IMR-90 (cell line): Measurements from ENCODE around the gene MYBPH.

Source experiments
- ELK1 ChIP-seq: fragments of 150-350 bp; IDR thresholded peaks from 2 replicates; pipeline ENCODE4 v1.6.1; 2016; ENCODE audit warnings: low read depth, mild to moderate bottlenecking, low read length, moderate library complexity, borderline replicate concordance
- MAFK ChIP-seq: IDR thresholded peaks from 2 replicates; pipeline ENCODE4 v1.6.1; 2012; ENCODE audit warnings: low read depth, low read length, improper control_type of control experiment
- MAZ ChIP-seq: IDR thresholded peaks from 2 replicates; pipeline ENCODE4 v1.6.1; 2012; ENCODE audit warnings: low read depth, mild to moderate bottlenecking, low read length, improper control_type of control experiment, moderate library complexity, borderline replicate concordance
- MXI1 ChIP-seq: IDR thresholded peaks from 2 replicates; pipeline ENCODE4 v1.6.1; 2012; ENCODE audit warnings: low read depth, mild to moderate bottlenecking, low read length, moderate library complexity, borderline replicate concordance
- POLR2A ChIP-seq: IDR thresholded peaks from 2 replicates; pipeline ENCODE4 v1.6.1; 2012; ENCODE audit warnings: mild to moderate bottlenecking, low read depth, low read length
- RAD21 ChIP-seq: IDR thresholded peaks from 2 replicates; pipeline ENCODE4 v1.6.1; 2012; ENCODE audit warnings: low read length, improper control_type of control experiment
- RCOR1 ChIP-seq: IDR thresholded peaks from 2 replicates; pipeline ENCODE4 v1.6.1; 2012; ENCODE audit warnings: mild to moderate bottlenecking, low read length, improper control_type of control experiment; ENCODE audit not compliant: insufficient replicate concordance
- SMC3 ChIP-seq: fragments of 150-350 bp; IDR thresholded peaks from 2 replicates; pipeline ENCODE4 v1.6.1; 2016; ENCODE audit warnings: low read depth, mild to moderate bottlenecking, antibody characterized with exemption, low read length, moderate library complexity
- USF2 ChIP-seq: fragments of 150-350 bp; IDR thresholded peaks from 2 replicates; pipeline ENCODE4 v1.6.1; 2017; ENCODE audit warnings: mild to moderate bottlenecking, antibody characterized with exemption, low read length, low read depth
- TF ChIP-seq, protein P1 (sequence below): conservative IDR thresholded peaks from 2 replicates; pipeline ENCODE4 v1.5.1; 2012; ENCODE audit warnings: mild to moderate bottlenecking, low read depth, low read length, improper control_type of control experiment

GRCh38 chr1:203225071-203225470, 49.4 kb upstream of the MYBPH start:
- TF ChIP-seq POLR2A (no peak), RAD21 (no peak), USF2 (no peak), MXI1 (no peak), SMC3 (no peak), ELK1 (no peak), MAFK (no peak), RCOR1 (no peak), MAZ (no peak)
- TF ChIP-seq, protein P1, sequence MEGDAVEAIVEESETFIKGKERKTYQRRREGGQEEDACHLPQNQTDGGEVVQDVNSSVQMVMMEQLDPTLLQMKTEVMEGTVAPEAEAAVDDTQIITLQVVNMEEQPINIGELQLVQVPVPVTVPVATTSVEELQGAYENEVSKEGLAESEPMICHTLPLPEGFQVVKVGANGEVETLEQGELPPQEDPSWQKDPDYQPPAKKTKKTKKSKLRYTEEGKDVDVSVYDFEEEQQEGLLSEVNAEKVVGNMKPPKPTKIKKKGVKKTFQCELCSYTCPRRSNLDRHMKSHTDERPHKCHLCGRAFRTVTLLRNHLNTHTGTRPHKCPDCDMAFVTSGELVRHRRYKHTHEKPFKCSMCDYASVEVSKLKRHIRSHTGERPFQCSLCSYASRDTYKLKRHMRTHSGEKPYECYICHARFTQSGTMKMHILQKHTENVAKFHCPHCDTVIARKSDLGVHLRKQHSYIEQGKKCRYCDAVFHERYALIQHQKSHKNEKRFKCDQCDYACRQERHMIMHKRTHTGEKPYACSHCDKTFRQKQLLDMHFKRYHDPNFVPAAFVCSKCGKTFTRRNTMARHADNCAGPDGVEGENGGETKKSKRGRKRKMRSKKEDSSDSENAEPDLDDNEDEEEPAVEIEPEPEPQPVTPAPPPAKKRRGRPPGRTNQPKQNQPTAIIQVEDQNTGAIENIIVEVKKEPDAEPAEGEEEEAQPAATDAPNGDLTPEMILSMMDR = no peak
